K562 (cell line): ENCODE data around the gene HYAL1. TPM values are rescaled to one million over a fixed set of nuclear protein-coding genes. Genes with fewer than 3 reads are reported as not detected.

Source experiments
- ATAC-seq: fragments of 200-7000 bp; cut with Tn5 transposase; 3 replicates; pipeline ENCODE4 v1.9.1; 2020; ENCODE audit warnings: moderate library complexity
- BruUV-seq: library from RNA; stranded (reverse); fragments of 400-500 nt; replicated peaks from 2 replicates; lab custom pipeline; 2021; lab: Mats Ljungman, UMichigan
- CTCF ChIA-PET: fragments of 300-600 bp; formaldehyde crosslinking; extraction: SDS; loops from one replicate; lab custom pipeline; 2021; ENCODE audit warnings: low intra/inter-chr PET ratio; lab: Yijun Ruan, JAX
- POLR2A ChIA-PET: fragments of 300-600, 350-650 bp; sonication (Branson Sonifier 250); formaldehyde crosslinking; extraction: SDS; loops from one replicate; lab custom pipeline; 2021; ENCODE audit warnings: antibody characterized with exemption, inconsistent platforms; lab: Yijun Ruan, JAX
- DNase-seq, 4 experiments: peaks; one replicate each; pipeline versions ENCODE4 v3.0.0 to v3.0.0-alpha.2; 2011 to 2018; ENCODE audit warnings: low spot score in 3 of 4, mixed read lengths in 3 of 4; ENCODE audit errors: extremely low read depth in 1 of 4
- FAIRE-seq: peaks from 2 replicates; lab custom pipeline; 2011; peaks lifted over from hg19 to GRCh38; lab: Jason Lieb, UNC
- H2AFZ ChIP-seq: 2 replicates; pipeline ENCODE4 v1.6.0; 2011; ENCODE audit warnings: low read depth, low read length, control low read depth, inconsistent platforms
- H3K27ac ChIP-seq: fragments of 200-600 bp; 3 replicates; pipeline ENCODE4 v1.8.0; 2011; ENCODE audit warnings: low read depth, mild to moderate bottlenecking, control low read depth, inconsistent platforms, low read length, moderate library complexity, mixed read lengths; ENCODE audit errors: extremely low read depth
- H3K27me3 ChIP-seq, 2 experiments: fragments of 300-600 bp in 1 of 2; 2 replicates in 1 of 2; 3 replicates in 1 of 2; pipeline versions ENCODE4 v1.6.0 to v1.8.0; 2011; ENCODE audit warnings: inconsistent platforms in 2 of 2, low read length in 2 of 2, mild to moderate bottlenecking in 1 of 2, mixed read lengths in 1 of 2, moderate library complexity in 1 of 2; ENCODE audit not compliant: control insufficient read depth in 2 of 2, insufficient read depth in 2 of 2
- H3K36me3 ChIP-seq: fragments of 300-600 bp; 3 replicates; pipeline ENCODE4 v1.8.0; 2011; ENCODE audit warnings: mild to moderate bottlenecking, low read length, inconsistent platforms; ENCODE audit not compliant: control insufficient read depth, insufficient read depth
- H3K4me1 ChIP-seq, 2 experiments: fragments of 200-600 bp in 1 of 2; replicated peaks in 1 of 2; 2 replicates in 1 of 2; 3 replicates in 1 of 2; pipeline versions ENCODE4 v1.5.1 to v1.8.0; 2011; ENCODE audit warnings: inconsistent platforms in 2 of 2, low read length in 2 of 2, mild to moderate bottlenecking in 1 of 2, mixed read lengths in 1 of 2, moderate library complexity in 1 of 2; ENCODE audit not compliant: control insufficient read depth in 2 of 2, insufficient read depth in 2 of 2
- H3K4me2 ChIP-seq: 2 replicates; pipeline ENCODE4 v1.6.1; 2011; ENCODE audit warnings: low read length, control low read depth, inconsistent platforms, mixed read lengths; ENCODE audit not compliant: insufficient read depth
- H3K4me3 ChIP-seq: fragments of 200-600 bp; sonication (generic), shearing (Covaris generic); 2 replicates; pipeline ENCODE4 v1.5.1; 2016; ENCODE audit warnings: control low read depth, inconsistent platforms
- H3K79me2 ChIP-seq: fragments of 200-600 bp; 3 replicates; pipeline ENCODE4 v1.8.0; 2011; ENCODE audit warnings: low read length, inconsistent platforms; ENCODE audit not compliant: control insufficient read depth, insufficient read depth
- H3K9ac ChIP-seq, 2 experiments: 2 replicates each; pipeline versions ENCODE4 v1.6.0 to v1.6.1; 2011; ENCODE audit warnings: low read depth in 2 of 2, low read length in 2 of 2, control low read depth in 1 of 2, inconsistent platforms in 1 of 2, mild to moderate bottlenecking in 1 of 2, mixed read lengths in 1 of 2; ENCODE audit not compliant: insufficient read depth in 1 of 2
- H3K9me1 ChIP-seq: one replicate; pipeline ENCODE4 v1.6.0; 2011; ENCODE audit warnings: inconsistent platforms, mild to moderate bottlenecking, low read length, moderate library complexity; ENCODE audit not compliant: control insufficient read depth, insufficient read depth
- H3K9me3 ChIP-seq: replicated peaks from 2 replicates; pipeline ENCODE4 v1.5.1; 2011; ENCODE audit warnings: low read depth, low read length, inconsistent platforms; ENCODE audit not compliant: control insufficient read depth, insufficient read depth
- H4K20me1 ChIP-seq: replicated peaks from 2 replicates; pipeline ENCODE4 v1.6.1; 2011; ENCODE audit warnings: low read length, inconsistent platforms, mixed read lengths; ENCODE audit not compliant: control insufficient read depth, insufficient read depth
- ETS2 ChIP-seq: IDR thresholded peaks from 2 replicates; pipeline ENCODE4 v1.6.1; 2016; ENCODE audit warnings: borderline replicate concordance, missing genetic modification characterization, mild to moderate bottlenecking, moderate library complexity, missing compliant biosample characterization; ENCODE audit not compliant: poor library complexity, severe bottlenecking
- HLTF ChIP-seq: fragments of 450-650 bp; IDR thresholded peaks from 2 replicates; pipeline ENCODE4 v1.6.1; 2016
- HNRNPK ChIP-seq: fragments of 200-400 bp; formaldehyde crosslinking; IDR thresholded peaks from one replicate; pipeline ENCODE4 v1.6.1; 2018; ENCODE audit warnings: mild to moderate bottlenecking, low read depth, low read length; ENCODE audit not compliant: poor library complexity, severe bottlenecking
- OTX1 ChIP-seq: fragments of 450-650 bp; formaldehyde crosslinking; IDR thresholded peaks from 2 replicates; pipeline ENCODE4 v1.4.0; 2022; ENCODE audit warnings: mild to moderate bottlenecking
- SREBF1 ChIP-seq: fragments of 150-350 bp; IDR thresholded peaks from 2 replicates; pipeline ENCODE4 v1.6.1; 2014; ENCODE audit warnings: antibody characterized with exemption, low read depth, low read length, borderline replicate concordance
- ZNF77 ChIP-seq: fragments of 250-450 bp; sonication (Bioruptor Pico); IDR thresholded peaks from 2 replicates; pipeline ENCODE4 v1.5.0; 2020
- WGBS: fragments of 100-300 bp; shearing (Covaris generic); methylation state at CpG from one replicate; pipeline ENCODE4 v1.1.6; 2016; ENCODE audit warnings: low coverage, mixed read lengths; ENCODE audit not compliant: insufficient coverage; ENCODE audit errors: missing lambda C conversion rate; 5-methylcytosine and 5-hydroxymethylcytosine counted together
- in situ Hi-C: fragments of 300-500 bp; cut with MboI; formaldehyde crosslinking; loops from 4 replicates; pipeline ENCODE4 v1.15.0; 2018; ENCODE audit warnings: inconsistent platforms, mixed read lengths
- intact Hi-C: fragments of 100-400 bp; cut with micrococcal nuclease; formaldehyde crosslinking; loops from 2 replicates; pipeline ENCODE4 v1.14.2; 2022
- polyA plus RNA-seq, 8 experiments: library from polyadenylated mRNA; depleted of rRNA in 4 of 8; stranded (reverse) in 5 of 8; unstranded in 3 of 8; fragments of >200 nt; fragmentation: Nextera tagmentation in 2 of 8; fragmentation: Illumina TruSeq in 1 of 8; extraction: Ambion mirVana in 2 of 8; extraction: Trizol in 1 of 8; gene quantifications; 2 replicates each; pipeline versions ENCODE4 v1.2.1 to v1.2.3, GENCODE V29; 2011 to 2014; ENCODE audit warnings: inconsistent platforms in 1 of 8, missing spikeins in 1 of 8
- total RNA-seq, 7 experiments: library from RNA; depleted of rRNA in 6 of 7; stranded (reverse); fragments of >200 nt in 6 of 7; fragmentation: Illumina TruSeq in 2 of 7; extraction: Trizol in 2 of 7; gene quantifications; 2 replicates each; pipeline versions ENCODE4 v1.2.1 to v1.2.3, GENCODE V29; 2011 to 2021; ENCODE audit warnings: low replicate concordance in 1 of 7
- TF ChIP-seq, protein P1 (sequence below): fragments of 200-800 bp; sonication (Bioruptor generic); IDR thresholded peaks from 2 replicates; pipeline ENCODE4 v1.6.1; 2017; ENCODE audit warnings: missing genetic modification characterization, missing compliant biosample characterization

The HYAL1 gene
- total and polyA plus RNA-seq, 9 of the 15 experiments (the other 6 are each of a cell fraction or from before 2014, with no cell fraction given): 1.4 to 8.5 (median 4.7) TPM

DNA sequence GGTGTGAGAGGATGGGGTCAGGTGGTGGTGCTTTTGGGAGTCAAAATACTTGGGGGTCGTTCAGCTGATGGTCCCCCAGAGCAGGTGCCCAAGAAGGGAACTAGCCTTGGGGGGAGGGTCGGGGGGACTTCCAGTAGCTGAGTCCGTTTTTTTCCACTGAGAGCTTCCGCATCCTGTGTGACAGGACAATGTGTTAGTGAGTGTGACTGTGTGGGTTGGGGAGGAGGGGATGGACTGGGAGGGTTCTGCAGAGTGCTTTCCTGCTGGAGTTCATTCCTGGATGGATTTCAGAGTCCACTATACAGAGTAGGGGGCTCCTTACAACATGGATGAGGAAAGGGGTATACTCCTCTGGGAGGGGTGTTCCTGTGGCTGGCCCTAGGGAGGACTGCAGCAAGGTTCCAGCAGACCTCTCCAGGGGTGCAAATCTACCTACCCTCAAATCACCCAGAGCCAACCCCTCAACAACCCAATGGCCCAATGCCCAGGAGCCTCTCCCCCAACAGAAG, 19.8 kb upstream of the HYAL1 start:
- no peak for FAIRE-seq
- TF ChIP-seq HLTF: no peak
- TF ChIP-seq SREBF1: no peak
- no peak for TF ChIP-seq ZNF77 (CRISPR knock-in tag)
- no peak for TF ChIP-seq ETS2 (tag)
- TF ChIP-seq, protein P1, sequence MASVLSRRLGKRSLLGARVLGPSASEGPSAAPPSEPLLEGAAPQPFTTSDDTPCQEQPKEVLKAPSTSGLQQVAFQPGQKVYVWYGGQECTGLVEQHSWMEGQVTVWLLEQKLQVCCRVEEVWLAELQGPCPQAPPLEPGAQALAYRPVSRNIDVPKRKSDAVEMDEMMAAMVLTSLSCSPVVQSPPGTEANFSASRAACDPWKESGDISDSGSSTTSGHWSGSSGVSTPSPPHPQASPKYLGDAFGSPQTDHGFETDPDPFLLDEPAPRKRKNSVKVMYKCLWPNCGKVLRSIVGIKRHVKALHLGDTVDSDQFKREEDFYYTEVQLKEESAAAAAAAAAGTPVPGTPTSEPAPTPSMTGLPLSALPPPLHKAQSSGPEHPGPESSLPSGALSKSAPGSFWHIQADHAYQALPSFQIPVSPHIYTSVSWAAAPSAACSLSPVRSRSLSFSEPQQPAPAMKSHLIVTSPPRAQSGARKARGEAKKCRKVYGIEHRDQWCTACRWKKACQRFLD (CRISPR knock-in tag): no peak
- TF ChIP-seq HNRNPK: no peak
- no peak for TF ChIP-seq OTX1 (CRISPR knock-in tag)
- in situ Hi-C loops (no loop called here), intact Hi-C loops (no loop called here)
- CTCF ChIA-PET: interaction anchor here (2.1 kb wide), 1 partner anchor 96 kb away, joined by 6 read pairs; no protein-coding TSS in a partner anchor
- Histone ChIP-seq H3K9ac (peak overlapping the region in 1 of 2 experiments; percentile 55; a peak in 2 of 4 replicates), H3K4me3 (no peak overlapping the region), H3K4me2 (no peak overlapping the region), H3K9me1 (no peaks in the 10 kb centered on the region), H3K36me3 (peaks cover 41% of the 10 kb centered on the region; the same call in 2 of the 3 replicates), H2AFZ (no peak overlapping the region), H3K9me3 (no peaks in the 10 kb centered on the region), H4K20me1 (no peaks in the 10 kb centered on the region), H3K4me1 (peaks cover 25 to 66% of the 10 kb centered on the region in 2 experiments; a peak in 4 of 5 replicates), H3K79me2 (peaks cover 36% of the 10 kb centered on the region), H3K27me3 (no peaks in the 10 kb centered on the region), H3K27ac (no peak overlapping the region)
- POLR2A ChIA-PET: interaction anchor here (1.2 kb wide), 1 partner anchor 14 kb away, joined by 4 read pairs; no protein-coding TSS in a partner anchor
- WGBS: 60% methylated on average over 2 of the region's 4 CpGs
- no peak for ATAC-seq
- no TSS peak for BruUV-seq
- DNase-seq: no peak
